ENCODE results near the gene USP30.

- no peak for TF ChIP-seq CTCF (IDR thresholded peaks at IDR 0.05; ENCODE audit: low read length)
- no peak for TF ChIP-seq EZH2 (IDR thresholded peaks at IDR 0.05; ENCODE audit: borderline replicate concordance, low read length)
These were observed 60.5 kb downstream of the USP30 start for GRCh38 chr12:109112720-109113465.
